Liver (tissue), 3 donors: ENCODE data around the gene PIAS1.

Experiments used
- JUND ChIP-seq, 2 donors: IDR thresholded peaks; 2 replicates each; pipeline ENCODE4 v1.6.1; 2016; ENCODE audit warnings: antibody characterized with exemption in 2 of 2
- TF ChIP-seq, protein P1 (sequence below): fragments of 150-350 bp; IDR thresholded peaks from 2 replicates; pipeline ENCODE4 v1.5.1; 2017; ENCODE audit warnings: improper control_type of control experiment, low read depth, low read length; ENCODE audit not compliant: missing input control
- donor health status: healthy.
- donor health status: healthy.

DNA sequence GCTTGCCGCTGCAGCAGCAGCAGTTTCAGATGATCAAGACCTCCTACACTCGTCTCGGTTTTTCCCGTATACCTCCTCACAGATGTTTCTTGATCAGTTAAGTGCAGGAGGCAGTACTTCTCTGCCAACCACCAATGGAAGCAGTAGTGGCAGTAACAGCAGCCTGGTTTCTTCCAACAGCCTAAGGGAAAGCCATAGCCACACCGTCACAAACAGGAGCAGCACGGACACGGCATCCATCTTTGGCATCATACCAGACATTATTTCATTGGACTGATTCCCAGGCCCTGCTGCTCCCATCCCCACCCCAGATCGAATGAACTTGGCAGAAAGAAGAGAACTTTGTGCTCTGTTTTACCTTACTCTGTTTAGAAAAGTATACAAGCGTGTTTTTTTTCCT is 133.4 kb downstream of the PIAS1 start:
- TF ChIP-seq, protein P1, sequence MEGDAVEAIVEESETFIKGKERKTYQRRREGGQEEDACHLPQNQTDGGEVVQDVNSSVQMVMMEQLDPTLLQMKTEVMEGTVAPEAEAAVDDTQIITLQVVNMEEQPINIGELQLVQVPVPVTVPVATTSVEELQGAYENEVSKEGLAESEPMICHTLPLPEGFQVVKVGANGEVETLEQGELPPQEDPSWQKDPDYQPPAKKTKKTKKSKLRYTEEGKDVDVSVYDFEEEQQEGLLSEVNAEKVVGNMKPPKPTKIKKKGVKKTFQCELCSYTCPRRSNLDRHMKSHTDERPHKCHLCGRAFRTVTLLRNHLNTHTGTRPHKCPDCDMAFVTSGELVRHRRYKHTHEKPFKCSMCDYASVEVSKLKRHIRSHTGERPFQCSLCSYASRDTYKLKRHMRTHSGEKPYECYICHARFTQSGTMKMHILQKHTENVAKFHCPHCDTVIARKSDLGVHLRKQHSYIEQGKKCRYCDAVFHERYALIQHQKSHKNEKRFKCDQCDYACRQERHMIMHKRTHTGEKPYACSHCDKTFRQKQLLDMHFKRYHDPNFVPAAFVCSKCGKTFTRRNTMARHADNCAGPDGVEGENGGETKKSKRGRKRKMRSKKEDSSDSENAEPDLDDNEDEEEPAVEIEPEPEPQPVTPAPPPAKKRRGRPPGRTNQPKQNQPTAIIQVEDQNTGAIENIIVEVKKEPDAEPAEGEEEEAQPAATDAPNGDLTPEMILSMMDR: no peak
- no peak for TF ChIP-seq JUND (IDR thresholded peaks at IDR 0.05)
